Esophagus (tissue), 2 donors: ENCODE measurements around the gene MROH2A. TPM values are rescaled to one million over a fixed set of nuclear protein-coding genes. Genes with fewer than 3 reads are reported as not detected.

Experiments
- H3K27ac ChIP-seq, 2 donors: one replicate each; pipeline ENCODE4 v1.5.1; 2013; ENCODE audit warnings: low read depth in 2 of 2, mild to moderate bottlenecking in 2 of 2, inconsistent platforms in 1 of 2, low read length in 1 of 2, moderate library complexity in 1 of 2
- H3K27me3 ChIP-seq, 2 donors: one replicate each; pipeline ENCODE4 v1.6.1; 2013; ENCODE audit warnings: low read length in 2 of 2, control low read depth in 1 of 2, mild to moderate bottlenecking in 1 of 2; ENCODE audit not compliant: insufficient read depth in 2 of 2, control insufficient read depth in 1 of 2
- H3K36me3 ChIP-seq, 2 donors: one replicate each; pipeline ENCODE4 v1.6.1; 2013; ENCODE audit warnings: low read length in 1 of 2; ENCODE audit not compliant: control insufficient read depth in 2 of 2, insufficient read depth in 2 of 2
- H3K4me1 ChIP-seq, 2 donors: one replicate each; pipeline ENCODE4 v1.6.1; 2013; ENCODE audit warnings: low read length in 1 of 2; ENCODE audit not compliant: control insufficient read depth in 2 of 2, insufficient read depth in 2 of 2
- H3K4me3 ChIP-seq, 2 donors: one replicate each; pipeline ENCODE4 v1.5.1; 2013; ENCODE audit warnings: low read length in 2 of 2, mild to moderate bottlenecking in 2 of 2, low read depth in 1 of 2, moderate library complexity in 1 of 2
- H3K9me3 ChIP-seq, 2 donors: one replicate each; pipeline ENCODE4 v1.6.1; 2013; ENCODE audit warnings: mild to moderate bottlenecking in 2 of 2, low read depth in 1 of 2, low read length in 1 of 2, moderate library complexity in 1 of 2; ENCODE audit not compliant: control insufficient read depth in 2 of 2, insufficient read depth in 1 of 2
- WGBS, 2 donors: extraction: QIAGEN DNeasy Blood & Tissue Kit; methylation state at CpG; one replicate each; pipeline ENCODE4 v1.1.7; 2013; 5-methylcytosine and 5-hydroxymethylcytosine counted together
- polyA plus RNA-seq, 2 donors: library from polyadenylated mRNA; stranded (reverse); fragments of 200-250 nt; gene quantifications; one replicate each; pipeline ENCODE4 v1.2.3, GENCODE V29; 2013
- donor health status: healthy with polysubstance abuse.
- donor health status: Bipolar disorder and iron deficiency.

Gene MROH2A
- polyA plus RNA-seq, 2 donors: 0.22 to 0.99 TPM

DNA sequence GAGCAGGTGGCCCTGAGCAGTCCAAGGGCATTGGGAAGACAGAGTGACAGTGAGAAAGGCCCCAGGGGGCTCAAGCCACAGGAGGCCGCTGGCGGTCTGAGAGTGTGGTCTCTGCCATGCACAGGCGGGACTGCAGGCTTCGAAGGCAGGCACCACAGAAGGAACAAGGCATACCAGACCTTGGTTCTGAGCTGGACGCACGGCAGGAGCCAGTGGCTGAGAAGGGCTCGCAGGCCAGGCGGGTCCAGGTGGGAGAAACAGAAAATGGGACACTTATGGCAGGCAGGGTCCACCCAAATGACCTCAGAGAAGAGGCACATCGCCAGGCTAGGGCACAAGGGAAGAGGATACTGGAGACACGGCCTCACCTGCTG, 61.3 kb downstream of the MROH2A start:
- Histone ChIP-seq H3K9me3 (no peaks in the 10 kb centered on the region), H3K27ac (no peak overlapping the region), H3K4me3 (no peak overlapping the region), H3K4me1 (no peaks in the 10 kb centered on the region), H3K36me3 (peaks cover 0 to 3% of the 10 kb centered on the region in 2 donors), H3K27me3 (no peaks in the 10 kb centered on the region)
- 97 to 98% methylated on average over 8 to 10 of the region's 10 CpGs for WGBS, 2 donors

DNA sequence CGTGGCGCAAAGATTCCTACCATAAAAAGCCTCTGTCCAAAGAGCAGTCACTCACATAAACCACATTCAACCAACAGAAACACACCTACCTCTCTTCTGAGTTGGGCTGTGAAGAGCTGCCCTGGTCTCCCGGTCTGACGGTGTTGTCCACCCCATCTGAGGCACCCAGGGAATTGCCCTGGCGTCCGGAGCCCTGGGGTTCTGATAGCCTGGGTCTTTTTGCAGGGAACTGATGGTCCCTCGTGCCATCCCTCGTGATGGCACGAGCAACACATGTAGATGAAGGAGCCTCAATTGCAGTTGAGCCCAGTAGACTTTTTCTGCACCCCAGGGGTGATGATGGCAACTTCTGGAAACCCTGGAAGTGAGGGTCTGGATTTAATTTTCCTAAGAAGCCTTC, 62.4 kb downstream of the MROH2A start:
- H3K4me1 ChIP-seq: no peaks in the 10 kb centered on the region
- H3K36me3 ChIP-seq: no peaks in the 10 kb centered on the region
- no peak overlapping the region for H3K4me3 ChIP-seq
- no peaks in the 10 kb centered on the region for H3K9me3 ChIP-seq
- H3K27me3 ChIP-seq: no peaks in the 10 kb centered on the region
- WGBS, 2 donors: 97% methylated on average over 9 of the region's 9 CpGs
- no peak overlapping the region for H3K27ac ChIP-seq

DNA sequence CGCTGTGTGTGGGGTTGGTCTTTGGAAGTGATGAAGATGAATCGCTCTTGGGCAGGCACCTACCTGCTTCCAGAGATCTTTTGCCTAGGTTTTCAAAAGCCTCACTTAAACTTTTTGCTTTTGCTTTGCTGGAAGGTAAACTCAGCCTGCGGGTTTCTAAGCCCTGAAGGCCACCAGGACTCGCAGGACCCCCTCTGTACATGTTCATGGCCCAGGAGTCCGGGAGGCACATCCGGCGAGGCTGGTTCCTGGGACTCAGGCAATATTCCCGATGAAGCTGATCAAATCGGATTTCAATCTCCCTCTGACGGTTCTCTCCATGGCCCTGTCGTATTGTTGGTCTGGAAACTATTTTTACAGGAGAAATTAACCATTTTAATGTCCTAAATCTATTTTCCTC, 63.1 kb downstream of the MROH2A start:
- H3K36me3 ChIP-seq: no peaks in the 10 kb centered on the region
- no peaks in the 10 kb centered on the region for H3K4me1 ChIP-seq
- no peaks in the 10 kb centered on the region for H3K27me3 ChIP-seq
- H3K4me3 ChIP-seq: no peak overlapping the region
- WGBS, 2 donors: 96 to 97% methylated on average over 11 of the region's 11 CpGs
- H3K9me3 ChIP-seq: no peaks in the 10 kb centered on the region
- H3K27ac ChIP-seq: no peak overlapping the region

DNA sequence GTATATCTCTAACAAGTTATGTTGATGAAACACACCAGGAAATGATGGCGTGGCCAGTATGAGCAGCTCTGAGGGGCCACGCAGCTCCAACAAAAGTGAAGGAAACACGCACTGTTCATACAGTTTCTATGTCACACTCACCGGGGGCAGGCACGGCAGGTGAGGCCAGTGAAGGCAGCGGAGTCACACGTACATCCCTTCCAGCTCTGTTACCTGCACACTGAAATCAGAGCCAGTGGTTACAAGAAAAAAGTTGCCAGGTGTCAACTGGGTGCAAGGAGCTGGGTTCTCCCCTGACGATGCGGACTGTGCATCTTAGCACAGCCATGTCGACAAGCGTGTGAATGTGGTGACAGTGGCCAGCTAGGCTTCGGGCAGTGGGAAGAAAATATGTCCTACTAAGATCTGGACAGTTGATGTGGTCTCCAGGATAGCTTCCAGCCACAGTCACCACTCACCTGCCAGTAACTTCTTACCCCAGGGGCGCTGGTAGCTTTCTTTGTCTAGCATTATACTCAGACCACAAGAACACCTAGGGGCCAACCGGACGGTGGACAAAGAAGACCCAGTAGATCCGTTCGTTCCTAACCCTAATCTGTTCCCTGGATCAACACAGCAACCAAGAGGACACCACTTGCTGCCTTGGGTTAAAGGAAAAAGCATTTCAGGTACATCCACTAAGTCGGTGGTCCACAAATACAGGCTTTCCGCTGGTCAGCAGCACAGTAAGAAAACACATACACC, 66.1 kb downstream of the MROH2A start:
- Histone ChIP-seq H3K4me1 (no peaks in the 10 kb centered on the region), H3K36me3 (peaks cover 0 to 3% of the 10 kb centered on the region in 2 donors), H3K27ac (no peak overlapping the region), H3K27me3 (no peaks in the 10 kb centered on the region), H3K4me3 (no peak overlapping the region), H3K9me3 (no peaks in the 10 kb centered on the region)
- WGBS, 2 donors: 92 to 94% methylated on average over 19 of the region's 19 CpGs

DNA sequence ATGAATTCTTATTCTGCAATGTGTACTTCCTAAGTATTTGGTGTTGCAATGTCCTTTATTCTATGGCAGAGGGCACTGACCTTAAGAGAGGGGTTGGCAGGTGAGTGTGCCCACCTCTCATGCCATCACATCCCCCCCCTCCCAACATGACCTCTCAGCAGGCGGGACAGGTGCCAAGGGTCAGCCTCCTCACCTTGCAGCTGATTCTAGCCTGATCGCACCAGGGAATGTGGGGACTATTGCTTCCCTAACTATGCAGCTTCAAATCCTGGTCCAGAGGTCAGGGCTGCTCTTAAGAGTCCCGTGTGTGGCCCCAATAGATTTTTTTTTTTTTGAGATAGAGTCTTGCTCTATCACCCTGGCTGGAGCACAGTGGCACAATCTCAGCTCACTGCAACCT, 66.7 kb downstream of the MROH2A start:
- Histone ChIP-seq H3K4me1 (no peaks in the 10 kb centered on the region), H3K4me3 (no peak overlapping the region), H3K36me3 (peaks cover 0 to 3% of the 10 kb centered on the region in 2 donors), H3K27ac (no peak overlapping the region), H3K27me3 (no peaks in the 10 kb centered on the region), H3K9me3 (no peaks in the 10 kb centered on the region)
- 96 to 98% methylated on average over 3 of the region's 3 CpGs for WGBS, 2 donors

DNA sequence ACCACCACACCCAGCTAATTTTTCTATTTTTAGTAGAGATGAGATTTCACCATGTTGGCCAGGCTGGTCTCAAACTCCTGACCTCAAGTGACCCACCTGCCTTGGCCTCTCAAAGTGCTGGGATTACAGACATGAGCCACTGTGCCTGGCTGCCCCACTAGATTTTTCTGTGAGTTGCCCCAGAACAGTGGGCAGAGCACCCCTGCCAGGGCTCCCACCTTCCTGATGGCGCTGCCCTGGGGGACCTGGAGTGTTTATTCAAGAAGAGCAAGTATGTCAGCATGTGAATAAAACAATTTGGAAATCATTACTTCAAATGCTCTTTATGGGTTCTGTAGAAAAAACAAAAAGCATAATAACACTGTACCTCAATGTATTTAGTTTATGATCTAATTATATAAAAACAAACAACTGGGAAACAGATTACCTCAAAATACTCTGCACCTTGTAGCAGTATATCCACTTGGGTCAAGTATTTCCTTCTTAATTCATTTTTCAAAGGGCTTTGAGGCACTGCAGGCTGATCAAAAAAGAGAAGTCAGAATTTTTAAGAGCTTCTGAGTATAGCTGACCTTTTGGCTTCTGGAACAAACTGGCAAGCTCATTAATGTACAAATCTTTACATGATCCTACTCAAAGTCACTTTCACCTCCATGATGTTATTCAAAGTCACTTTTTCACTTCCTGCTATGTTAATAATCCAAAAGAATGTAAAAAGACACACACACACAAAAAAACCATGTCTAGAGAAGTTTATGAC, 67.4 kb downstream of the MROH2A start:
- Histone ChIP-seq H3K9me3 (no peaks in the 10 kb centered on the region), H3K4me3 (no peak overlapping the region), H3K27ac (no peak overlapping the region), H3K4me1 (no peaks in the 10 kb centered on the region), H3K27me3 (no peaks in the 10 kb centered on the region), H3K36me3 (peaks cover 0 to 3% of the 10 kb centered on the region in 2 donors)
- WGBS, 2 donors: 100% methylated on average over 1 of the region's 1 CpG

DNA sequence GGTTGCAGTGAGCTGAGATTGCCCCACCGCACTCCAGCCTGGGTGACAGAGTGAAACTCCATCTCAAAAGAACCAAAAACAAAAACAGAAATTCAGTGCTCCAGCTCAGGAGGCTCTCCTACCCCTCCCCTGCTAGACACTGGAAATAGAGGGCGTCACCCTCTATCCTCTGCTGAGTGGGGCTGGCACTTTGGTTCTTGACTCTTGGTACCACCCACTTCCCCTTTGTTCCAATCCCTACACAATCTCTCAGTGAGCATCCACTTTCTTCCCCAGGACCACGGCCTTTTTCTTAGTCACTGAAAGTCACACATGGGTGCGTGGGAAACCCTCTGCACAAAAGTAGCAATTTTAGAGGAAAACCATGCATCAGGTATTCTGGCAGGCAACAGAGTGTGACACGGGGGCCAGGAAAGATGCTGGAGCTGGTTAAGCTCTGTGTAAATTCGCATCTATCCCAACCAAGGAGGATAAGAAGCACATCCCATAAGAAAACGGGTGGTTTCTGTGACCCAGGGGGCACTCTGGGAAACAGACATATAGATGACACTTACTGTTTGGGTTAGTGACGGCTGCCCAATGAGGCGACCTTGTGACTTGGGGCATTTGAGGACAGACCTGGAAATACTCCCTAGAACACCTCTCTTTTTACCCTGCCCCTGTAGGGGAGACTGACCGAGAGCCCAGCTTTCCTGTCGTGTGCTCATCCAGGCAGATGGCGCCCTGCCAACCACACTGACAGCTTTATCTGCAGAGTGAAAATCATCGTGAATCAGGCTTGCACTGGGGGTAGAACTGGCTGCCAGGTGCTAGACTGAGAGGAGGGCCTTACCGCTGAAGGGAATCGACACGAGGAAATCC, 68.5 kb downstream of the MROH2A start:
- Histone ChIP-seq H3K36me3 (peaks cover 0 to 3% of the 10 kb centered on the region in 2 donors), H3K4me3 (no peak overlapping the region), H3K4me1 (no peaks in the 10 kb centered on the region), H3K27me3 (no peaks in the 10 kb centered on the region), H3K27ac (no peak overlapping the region), H3K9me3 (no peaks in the 10 kb centered on the region)
- 89 to 92% methylated on average over 16 of the region's 16 CpGs for WGBS, 2 donors

DNA sequence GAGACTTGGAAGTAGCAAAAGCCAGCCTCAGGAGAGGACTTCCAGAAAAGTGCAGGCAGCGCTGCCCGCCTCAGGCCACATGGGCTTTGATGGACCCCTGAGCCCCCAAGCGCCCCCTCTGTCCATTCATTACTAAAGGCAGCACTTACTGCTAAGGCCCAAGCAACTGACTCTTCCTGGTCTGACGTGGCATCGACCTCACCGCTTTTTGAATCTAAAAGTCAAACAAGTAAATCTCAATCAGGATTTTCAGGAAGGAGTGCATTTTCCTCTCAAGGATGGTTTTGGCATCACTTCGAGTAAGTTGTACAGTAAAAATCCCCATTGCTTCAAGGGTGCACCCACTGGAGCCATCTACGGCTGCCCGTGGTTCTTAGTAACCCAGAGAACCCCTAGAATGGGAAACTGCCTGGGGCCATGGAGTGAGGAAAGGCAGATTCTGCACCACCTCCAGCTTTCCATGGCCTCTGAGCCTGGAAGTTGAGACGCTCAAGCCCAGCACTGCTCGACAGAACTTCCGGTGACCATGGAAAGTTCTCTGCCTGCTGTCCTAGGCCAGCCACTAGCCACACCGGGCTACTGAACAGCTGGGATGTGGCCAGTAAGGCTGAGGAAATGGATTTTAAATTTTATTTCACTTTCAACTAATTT, 69.2 kb downstream of the MROH2A start:
- Histone ChIP-seq H3K4me1 (no peaks in the 10 kb centered on the region), H3K36me3 (peaks cover 0 to 3% of the 10 kb centered on the region in 2 donors), H3K4me3 (no peak overlapping the region), H3K27me3 (no peaks in the 10 kb centered on the region), H3K9me3 (no peaks in the 10 kb centered on the region), H3K27ac (no peak overlapping the region)
- WGBS, 2 donors: 96 to 97% methylated on average over 13 of the region's 13 CpGs

DNA sequence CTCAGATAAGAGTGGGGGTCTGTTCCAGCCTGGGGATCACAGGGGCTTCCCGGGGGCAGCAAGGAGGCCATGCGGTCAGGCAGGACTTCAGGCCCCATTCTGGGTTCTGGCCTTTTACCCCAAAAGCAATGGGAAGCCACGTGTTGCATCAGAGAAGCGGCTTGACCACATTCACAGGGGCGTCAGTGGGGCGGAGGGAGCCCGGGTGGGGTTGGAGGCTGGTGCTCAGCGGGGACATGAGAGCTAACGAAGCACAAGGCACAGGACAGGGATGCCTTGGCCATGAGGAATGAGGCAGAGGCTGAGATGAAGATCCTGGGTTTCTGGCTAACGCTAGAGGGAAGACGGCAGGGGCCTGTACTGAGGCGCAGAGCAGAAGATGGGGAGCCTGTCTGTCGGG, 70.1 kb downstream of the MROH2A start:
- Histone ChIP-seq H3K4me1 (no peaks in the 10 kb centered on the region), H3K4me3 (no peak overlapping the region), H3K27ac (no peak overlapping the region), H3K36me3 (peaks cover 0 to 3% of the 10 kb centered on the region in 2 donors), H3K9me3 (no peaks in the 10 kb centered on the region), H3K27me3 (no peaks in the 10 kb centered on the region)
- WGBS, 2 donors: 94 to 95% methylated on average over 13 of the region's 13 CpGs
